OCI-LY3 (cell line): Measurements from ENCODE around the gene DTX1.

Experiments used
- H2AFZ ChIP-seq: fragments of 200-600, 300-600 bp; shearing (Covaris generic); 2 replicates; pipeline ENCODE4 v1.6.0; 2014; ENCODE audit warnings: antibody characterized with exemption, low read depth, low read length
- H3K27ac ChIP-seq: fragments of 200-600, 300-600 bp; sonication (generic); 2 replicates; pipeline ENCODE4 v1.5.1; 2014; ENCODE audit warnings: mild to moderate bottlenecking, low read length, moderate library complexity, mixed read lengths
- H3K27me3 ChIP-seq: fragments of 200-600, 300-600 bp; sonication (generic); 2 replicates; pipeline ENCODE4 v1.6.1; 2014; ENCODE audit warnings: low read depth, low read length, mixed read lengths
- H3K36me3 ChIP-seq: fragments of 200-600, 300-600 bp; sonication (generic); replicated peaks from 2 replicates; pipeline ENCODE3; 2014; ENCODE audit warnings: low read depth, low read length, mixed read lengths
- H3K4me1 ChIP-seq: fragments of 300-600, 200-600 bp; sonication (generic); 2 replicates; pipeline ENCODE4 v1.6.1; 2014; ENCODE audit warnings: low read length, mixed read lengths
- H3K4me2 ChIP-seq: fragments of 200-600, 300-600 bp; sonication (generic); 2 replicates; pipeline ENCODE4 v1.6.1; 2014; ENCODE audit warnings: low read length, mixed read lengths
- H3K4me3 ChIP-seq: fragments of 300-600, 200-600 bp; sonication (generic); 2 replicates; pipeline ENCODE4 v1.5.1; 2014; ENCODE audit warnings: antibody characterized with exemption, mild to moderate bottlenecking, low read length, moderate library complexity
- H3K79me2 ChIP-seq: fragments of 300-600, 200-600 bp; shearing (Covaris generic); 2 replicates; pipeline ENCODE4 v1.6.1; 2014; ENCODE audit warnings: mild to moderate bottlenecking, low read length, mixed read lengths
- H3K9ac ChIP-seq: fragments of 300-600, 200-600 bp; shearing (Covaris generic); 2 replicates; pipeline ENCODE4 v1.6.0; 2014; ENCODE audit warnings: mild to moderate bottlenecking, low read length, moderate library complexity
- H3K9me3 ChIP-seq: fragments of 200-600, 300-600 bp; shearing (Covaris generic); 2 replicates; pipeline ENCODE4 v1.6.1; 2014; ENCODE audit warnings: low read length, mixed read lengths; ENCODE audit not compliant: insufficient read depth
- H4K20me1 ChIP-seq: fragments of 200-600, 300-600 bp; sonication (generic); 2 replicates; pipeline ENCODE4 v1.6.1; 2016; ENCODE audit warnings: low read length, mixed read lengths; ENCODE audit not compliant: insufficient read depth
- EZH2phosphoT487 ChIP-seq: fragments of 200-600 bp; shearing (Covaris generic); IDR thresholded peaks from 2 replicates; pipeline ENCODE4 v1.6.1; 2018; ENCODE audit warnings: antibody characterized with exemption, mixed run types, low read depth
- TF ChIP-seq, protein P1 (sequence below): fragments of 200-600, 300-600 bp; sonication (generic); IDR thresholded peaks from 2 replicates; pipeline ENCODE4 v1.5.1; 2014; ENCODE audit warnings: antibody characterized with exemption, low read length, low read depth

DTX1 gene

DNA sequence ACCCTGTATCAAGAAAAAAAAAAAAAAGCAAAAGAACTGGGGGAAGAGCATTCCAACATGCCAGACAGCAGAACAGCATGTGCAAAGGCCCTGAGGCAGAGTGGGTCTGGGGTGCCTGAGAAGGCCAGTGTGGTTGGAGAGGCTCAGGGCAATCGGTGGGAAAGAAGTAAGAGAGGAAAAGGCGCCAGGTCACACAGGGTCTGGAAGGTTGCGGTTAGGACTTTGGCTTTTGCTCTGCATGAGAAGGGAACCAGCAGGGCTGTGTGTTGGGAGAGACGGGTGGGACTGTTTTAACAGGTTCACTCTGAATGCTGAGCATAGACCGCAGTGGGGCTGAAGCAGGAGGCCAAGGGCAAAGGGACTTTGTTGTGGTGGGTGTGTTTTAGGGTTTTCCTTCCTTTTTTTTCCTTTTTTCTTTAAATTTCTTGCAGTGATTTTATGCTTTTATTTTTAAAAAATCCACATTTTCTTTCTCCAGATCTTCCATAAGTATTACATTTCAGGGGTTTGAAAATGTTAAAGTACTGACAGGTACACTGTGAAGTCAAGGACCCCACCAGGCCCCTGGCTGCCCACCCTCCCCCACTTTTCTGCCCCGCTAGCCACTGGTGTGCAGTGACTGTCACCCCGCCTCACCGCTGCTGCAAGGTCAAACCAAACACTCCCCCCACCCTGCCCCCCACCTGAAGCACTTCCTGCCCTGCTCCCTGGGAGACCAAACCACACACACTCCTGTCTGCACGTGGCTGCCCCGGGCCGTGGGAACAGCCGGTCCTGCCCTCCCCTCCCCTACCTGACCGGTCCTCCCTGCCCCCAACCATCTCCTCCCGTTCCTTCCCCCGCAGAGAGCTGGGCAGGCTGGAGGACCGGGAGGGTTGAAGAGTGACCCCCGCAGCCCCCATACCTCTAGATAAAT lies 30.0 kb downstream of the DTX1 start:
- no peaks in the 10 kb centered on the region for H4K20me1 ChIP-seq
- H3K36me3 ChIP-seq = no peaks in the 10 kb centered on the region
- H3K9ac ChIP-seq = peak overlapping the region; percentile 80
- peaks cover 56% of the 10 kb centered on the region for H3K4me1 ChIP-seq
- H3K4me3 ChIP-seq = peak overlapping the region; percentile 62
- H3K9me3 ChIP-seq = no peaks in the 10 kb centered on the region
- H2AFZ ChIP-seq = peak overlapping the region; percentile 75
- peak overlapping the region; percentile 79 for H3K27ac ChIP-seq
- H3K79me2 ChIP-seq = no peaks in the 10 kb centered on the region
- TF ChIP-seq, protein P1, sequence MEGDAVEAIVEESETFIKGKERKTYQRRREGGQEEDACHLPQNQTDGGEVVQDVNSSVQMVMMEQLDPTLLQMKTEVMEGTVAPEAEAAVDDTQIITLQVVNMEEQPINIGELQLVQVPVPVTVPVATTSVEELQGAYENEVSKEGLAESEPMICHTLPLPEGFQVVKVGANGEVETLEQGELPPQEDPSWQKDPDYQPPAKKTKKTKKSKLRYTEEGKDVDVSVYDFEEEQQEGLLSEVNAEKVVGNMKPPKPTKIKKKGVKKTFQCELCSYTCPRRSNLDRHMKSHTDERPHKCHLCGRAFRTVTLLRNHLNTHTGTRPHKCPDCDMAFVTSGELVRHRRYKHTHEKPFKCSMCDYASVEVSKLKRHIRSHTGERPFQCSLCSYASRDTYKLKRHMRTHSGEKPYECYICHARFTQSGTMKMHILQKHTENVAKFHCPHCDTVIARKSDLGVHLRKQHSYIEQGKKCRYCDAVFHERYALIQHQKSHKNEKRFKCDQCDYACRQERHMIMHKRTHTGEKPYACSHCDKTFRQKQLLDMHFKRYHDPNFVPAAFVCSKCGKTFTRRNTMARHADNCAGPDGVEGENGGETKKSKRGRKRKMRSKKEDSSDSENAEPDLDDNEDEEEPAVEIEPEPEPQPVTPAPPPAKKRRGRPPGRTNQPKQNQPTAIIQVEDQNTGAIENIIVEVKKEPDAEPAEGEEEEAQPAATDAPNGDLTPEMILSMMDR = no peak
- TF ChIP-seq EZH2phosphoT487 = no peak
- H3K27me3 ChIP-seq = no peaks in the 10 kb centered on the region
- peak overlapping the region; percentile 90 for H3K4me2 ChIP-seq

DNA sequence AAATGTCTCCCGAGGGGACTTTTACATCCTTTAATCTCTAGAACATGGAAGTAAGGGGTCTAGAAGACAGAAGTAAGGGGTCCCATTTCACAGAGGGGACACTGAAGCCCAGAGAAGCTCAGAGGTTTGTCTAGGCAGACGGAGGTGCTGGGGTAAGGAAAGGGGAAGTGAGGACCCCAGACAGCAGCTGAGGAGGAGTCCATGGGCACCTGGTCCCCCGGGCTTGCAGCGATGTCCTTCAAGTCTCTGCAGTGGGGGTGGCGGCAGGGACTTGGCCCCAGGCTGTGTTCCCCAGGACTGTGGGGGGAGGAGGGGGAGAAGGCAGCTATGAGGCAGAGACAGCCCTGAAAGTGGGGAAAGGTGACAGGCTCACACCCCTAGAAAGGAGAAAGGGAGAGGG lies 30.7 kb downstream of the DTX1 start:
- H3K9ac ChIP-seq = peak overlapping the region; percentile 80
- H3K4me2 ChIP-seq = peak overlapping the region; percentile 90
- no peaks in the 10 kb centered on the region for H3K27me3 ChIP-seq
- no peaks in the 10 kb centered on the region for H3K79me2 ChIP-seq
- no peaks in the 10 kb centered on the region for H4K20me1 ChIP-seq
- peak overlapping the region; percentile 75 for H2AFZ ChIP-seq
- peak overlapping the region; percentile 62 for H3K4me3 ChIP-seq
- no peaks in the 10 kb centered on the region for H3K9me3 ChIP-seq
- peaks cover 59% of the 10 kb centered on the region for H3K4me1 ChIP-seq
- no peaks in the 10 kb centered on the region for H3K36me3 ChIP-seq
- H3K27ac ChIP-seq = peak overlapping the region; percentile 79
- TF ChIP-seq, protein P1 = no peak
- TF ChIP-seq EZH2phosphoT487 = no peak

DNA sequence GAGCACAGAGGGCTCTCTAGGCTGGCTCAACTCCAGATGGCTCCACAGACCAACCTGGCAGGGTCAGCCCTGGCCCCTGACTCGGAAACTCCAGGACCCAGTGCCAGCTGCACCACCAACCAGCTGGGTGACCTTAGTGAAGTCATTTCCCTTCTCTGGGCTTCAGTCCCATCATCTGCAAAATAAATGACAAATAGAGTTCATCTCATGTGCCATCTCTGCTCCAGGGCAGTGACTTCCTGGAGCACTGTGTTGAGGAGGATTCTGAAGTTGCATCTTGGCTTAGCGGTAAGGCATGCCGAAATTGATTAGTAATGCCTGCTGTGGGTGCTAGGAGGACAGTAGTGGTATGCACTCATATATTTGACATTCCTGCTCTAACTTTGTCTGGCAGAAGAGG lies 31.5 kb downstream of the DTX1 start:
- Histone ChIP-seq H4K20me1 (no peaks in the 10 kb centered on the region), H3K9me3 (no peaks in the 10 kb centered on the region), H2AFZ (no peak overlapping the region), H3K4me2 (no peak overlapping the region), H3K9ac (peak overlapping the region; percentile 80; the same call in 1 of the 2 replicates), H3K4me1 (peaks cover 62% of the 10 kb centered on the region), H3K36me3 (no peaks in the 10 kb centered on the region), H3K79me2 (no peaks in the 10 kb centered on the region), H3K27me3 (no peaks in the 10 kb centered on the region), H3K4me3 (no peak overlapping the region), H3K27ac (peak overlapping the region; percentile 79)
- TF ChIP-seq, protein P1 = no peak
- TF ChIP-seq EZH2phosphoT487 = no peak

DNA sequence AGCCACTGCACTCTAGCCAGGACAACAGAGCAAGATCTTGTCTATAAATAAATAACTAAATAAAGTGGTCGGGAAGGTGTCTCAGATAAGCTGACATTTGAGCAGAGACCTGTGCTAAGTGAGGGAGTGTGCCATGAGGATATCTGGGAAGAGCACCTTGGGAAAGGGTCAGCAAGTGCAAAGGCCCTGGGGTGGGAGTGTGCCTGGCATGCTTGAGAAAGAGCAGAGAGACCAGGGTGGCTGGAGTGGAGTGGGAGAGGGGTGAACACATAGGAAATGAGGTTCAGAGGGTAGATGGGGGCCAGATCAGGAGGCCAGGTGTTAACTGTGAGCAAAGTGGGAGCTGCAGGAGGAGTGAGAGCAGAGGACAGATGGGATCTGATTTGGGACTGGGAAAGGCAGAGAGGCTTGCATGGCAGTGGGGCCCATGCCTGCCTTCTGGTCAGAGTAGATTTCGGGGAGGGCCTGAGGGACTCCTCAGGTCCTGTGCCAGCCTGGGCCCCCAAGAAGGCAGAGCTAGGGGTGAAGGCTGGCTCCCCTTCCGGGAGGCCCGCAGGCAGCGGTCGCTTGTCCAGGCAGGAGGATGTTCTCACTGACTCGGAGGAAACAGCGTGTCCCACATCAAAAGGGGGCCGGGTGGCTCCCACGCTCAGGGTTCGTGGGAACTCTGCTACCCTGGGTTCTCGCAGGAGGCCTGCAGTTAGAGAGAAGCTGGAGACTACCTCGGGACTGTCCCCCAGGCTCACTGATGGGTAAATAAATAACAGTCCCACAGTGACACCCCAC lies 32.6 kb downstream of the DTX1 start:
- no peaks in the 10 kb centered on the region for H3K27me3 ChIP-seq
- H3K27ac ChIP-seq = no peak overlapping the region
- H3K4me3 ChIP-seq = no peak overlapping the region
- H3K4me1 ChIP-seq = peaks cover 61% of the 10 kb centered on the region
- H2AFZ ChIP-seq = no peak overlapping the region
- no peak overlapping the region for H3K4me2 ChIP-seq
- TF ChIP-seq EZH2phosphoT487 = no peak
- TF ChIP-seq, protein P1 = no peak
- no peaks in the 10 kb centered on the region for H3K9me3 ChIP-seq
- no peaks in the 10 kb centered on the region for H3K36me3 ChIP-seq
- H4K20me1 ChIP-seq = no peaks in the 10 kb centered on the region
- H3K79me2 ChIP-seq = no peaks in the 10 kb centered on the region
- no peak overlapping the region for H3K9ac ChIP-seq
